NCI-H1417 treated with DMSO at 0.1 percent for 48 hours (cell line): ENCODE data around the gene RWDD4.

Experiments used
- DNase-seq: peaks from one replicate; lab custom pipeline; 2025; lab: John Stamatoyannopoulos, UW

The RWDD4 gene

GRCh38 chr4:183600189-183600685, 58.7 kb downstream of the RWDD4 start:
- DNase-seq: no peak

- DNase-seq: no peak
Measured at GRCh38 chr4:183599690-183600089, 59.3 kb downstream of the RWDD4 start.

- DNase-seq: no peak
Measured at GRCh38 chr4:183599284-183599683, 59.7 kb downstream of the RWDD4 start.

- no peak for DNase-seq
Measured at GRCh38 chr4:183596067-183596757, 62.8 kb downstream of the RWDD4 start.

GRCh38 chr4:183594823-183595222, 64.2 kb downstream of the RWDD4 start:
- DNase-seq: no peak

- DNase-seq: no peak
Measured at GRCh38 chr4:183591301-183591700, 67.7 kb downstream of the RWDD4 start.
